GM12878 (cell line): ENCODE results near the gene CTNNA2. TPM values are rescaled to one million over a fixed set of nuclear protein-coding genes. Genes with fewer than 3 reads are reported as not detected.

Source experiments
- ATAC-seq: fragments of 200-7000 bp; cut with Tn5 transposase; 3 replicates; pipeline ENCODE4 v1.9.1; 2020; ENCODE audit warnings: mild to moderate bottlenecking, moderate library complexity
- BruUV-seq: library from RNA; stranded (reverse); fragments of 400-500 nt; replicated peaks from 2 replicates; lab custom pipeline; 2021; lab: Mats Ljungman, UMichigan
- CTCF ChIA-PET: fragments of 300-600 bp; sonication (Branson Sonifier 250); formaldehyde crosslinking; extraction: SDS; loops from one replicate; lab custom pipeline; 2021; ENCODE audit warnings: inconsistent platforms; lab: Yijun Ruan, JAX
- POLR2A ChIA-PET: fragments of 350-600 bp; formaldehyde crosslinking; extraction: SDS; loops from one replicate; lab custom pipeline; 2021; ENCODE audit warnings: inconsistent platforms; lab: Charles Lee
- RAD21 ChIA-PET: fragments of 300-600 bp; sonication (Branson Sonifier 250); formaldehyde crosslinking; loops from one replicate; lab custom pipeline; 2023; ENCODE audit warnings: antibody characterized with exemption; ENCODE audit not compliant: unreplicated experiment; lab: Charles Lee
- SMC1A ChIA-PET: fragments of 300-600 bp; sonication (Branson Sonifier 250); formaldehyde crosslinking; loops from one replicate; lab custom pipeline; 2023; ENCODE audit not compliant: unreplicated experiment, uncharacterized antibody; lab: Charles Lee
- DNase-seq: peaks from one replicate; pipeline ENCODE4 v3.0.0-alpha.2; 2011; ENCODE audit warnings: low read depth, low spot score
- FAIRE-seq: peaks from 3 replicates; lab custom pipeline; 2011; peaks lifted over from hg19 to GRCh38; lab: Jason Lieb, UNC
- H2AFZ ChIP-seq: 2 replicates; pipeline ENCODE4 v1.6.0; 2011; ENCODE audit warnings: low read depth, low read length, control low read depth; ENCODE audit not compliant: control insufficient read depth
- H3K27ac ChIP-seq: 2 replicates; pipeline ENCODE4 v1.5.1; 2011; ENCODE audit warnings: control low read depth; ENCODE audit not compliant: control insufficient read depth, insufficient read depth
- H3K27me3 ChIP-seq, 2 experiments: replicated peaks in 1 of 2; 2 replicates each; pipeline versions ENCODE4 v1.6.0 to v1.6.1; 2011; ENCODE audit warnings: low read length in 1 of 2; ENCODE audit not compliant: control insufficient read depth in 2 of 2, insufficient read depth in 2 of 2
- H3K36me3 ChIP-seq, 2 experiments: 2 replicates each; pipeline ENCODE4 v1.5.1; 2011; ENCODE audit warnings: low read length in 1 of 2; ENCODE audit not compliant: control insufficient read depth in 2 of 2, insufficient read depth in 2 of 2
- H3K4me1 ChIP-seq: 2 replicates; pipeline ENCODE4 v1.6.1; 2011; ENCODE audit warnings: mild to moderate bottlenecking, low read length, moderate library complexity, mixed read lengths; ENCODE audit not compliant: control insufficient read depth, insufficient read depth
- H3K4me2 ChIP-seq: 2 replicates; pipeline ENCODE4 v1.6.0; 2011; ENCODE audit warnings: control low read depth; ENCODE audit not compliant: control insufficient read depth, insufficient read depth
- H3K4me3 ChIP-seq: fragments of 200-600 bp; sonication (generic); 2 replicates; pipeline ENCODE4 v1.5.1; 2016
- H3K79me2 ChIP-seq: 2 replicates; pipeline ENCODE4 v1.6.0; 2011; ENCODE audit warnings: low read length; ENCODE audit not compliant: control insufficient read depth, insufficient read depth
- H3K9ac ChIP-seq: 2 replicates; pipeline ENCODE4 v1.8.0; 2011; ENCODE audit warnings: low read length, control low read depth, mixed read lengths; ENCODE audit not compliant: control insufficient read depth, insufficient read depth
- H3K9me3 ChIP-seq: replicated peaks from 3 replicates; pipeline ENCODE4 v1.5.1; 2011; ENCODE audit warnings: mild to moderate bottlenecking, low read length; ENCODE audit not compliant: control insufficient read depth, insufficient read depth
- H4K20me1 ChIP-seq: 2 replicates; pipeline ENCODE4 v1.6.0; 2011; ENCODE audit not compliant: control insufficient read depth, insufficient read depth
- DPF2 ChIP-seq: fragments of 450-650 bp; IDR thresholded peaks from 2 replicates; pipeline ENCODE4 v1.6.1; 2017; ENCODE audit warnings: mild to moderate bottlenecking
- E4F1 ChIP-seq: fragments of 450-650 bp; IDR thresholded peaks from 2 replicates; pipeline ENCODE4 v1.6.1; 2018; ENCODE audit warnings: borderline replicate concordance, mild to moderate bottlenecking; ENCODE audit not compliant: partially characterized antibody
- ETV6 ChIP-seq, 2 experiments: fragments of 450-650 bp in 1 of 2; IDR thresholded peaks in 1 of 2; conservative IDR thresholded peaks in 1 of 2; 2 replicates each; pipeline ENCODE4 v1.6.1; 2014; ENCODE audit warnings: antibody characterized with exemption in 1 of 2, borderline replicate concordance in 1 of 2, low read depth in 1 of 2, mild to moderate bottlenecking in 1 of 2, moderate library complexity in 1 of 2
- MYB ChIP-seq: fragments of 150-350 bp; IDR thresholded peaks from 2 replicates; pipeline ENCODE4 v1.6.1; 2014; ENCODE audit warnings: mild to moderate bottlenecking, low read depth, low read length, borderline replicate concordance
- MYC ChIP-seq: IDR thresholded peaks from 2 replicates; pipeline ENCODE4 v1.6.1; 2011; ENCODE audit warnings: mild to moderate bottlenecking, low read length, moderate library complexity, inconsistent platforms; ENCODE audit not compliant: insufficient read depth, insufficient replicate concordance, insufficient read length, severe bottlenecking
- NR2C1 ChIP-seq: fragments of 450-650 bp; IDR thresholded peaks from 2 replicates; pipeline ENCODE4 v1.6.1; 2017; ENCODE audit warnings: antibody characterized with exemption, mild to moderate bottlenecking, moderate library complexity
- PBX3 ChIP-seq: IDR thresholded peaks from 2 replicates; pipeline ENCODE4 v1.6.1; 2011; ENCODE audit warnings: mild to moderate bottlenecking, low read depth, low read length, moderate library complexity; ENCODE audit not compliant: insufficient replicate concordance
- RELA ChIP-seq: fragments of 450-650 bp; IDR thresholded peaks from 2 replicates; pipeline ENCODE4 v1.8.0; 2014; ENCODE audit warnings: borderline replicate concordance; ENCODE audit not compliant: partially characterized antibody
- RELB ChIP-seq: fragments of 450-650 bp; IDR thresholded peaks from 2 replicates; pipeline ENCODE4 v1.6.1; 2017; ENCODE audit warnings: low read depth, mild to moderate bottlenecking, moderate library complexity
- SPI1 ChIP-seq: IDR thresholded peaks from 2 replicates; pipeline ENCODE4 v1.6.1; 2011; ENCODE audit warnings: low read depth, mild to moderate bottlenecking, low read length, moderate library complexity, borderline replicate concordance; ENCODE audit not compliant: insufficient read depth
- SRF ChIP-seq, 2 experiments: IDR thresholded peaks; 2 replicates each; pipeline ENCODE4 v1.6.1; 2011; ENCODE audit warnings: low read depth in 2 of 2, low read length in 2 of 2, mild to moderate bottlenecking in 1 of 2, moderate library complexity in 1 of 2
- ZBED1 ChIP-seq: IDR thresholded peaks from 2 replicates; pipeline ENCODE4 v1.6.1; 2016; ENCODE audit warnings: borderline replicate concordance
- ZNF274 ChIP-seq: IDR thresholded peaks from one replicate; pipeline ENCODE4 v1.8.0; 2011; ENCODE audit not compliant: insufficient read length, insufficient read depth
- WGBS: methylation state at CpG from one replicate; pipeline ENCODE4 v1.1.6; 2016; ENCODE audit warnings: low lambda C conversion rate; ENCODE audit not compliant: insufficient replicate concordance, insufficient coverage; ENCODE audit errors: missing lambda C conversion rate; 5-methylcytosine and 5-hydroxymethylcytosine counted together
- in situ Hi-C: fragments of 300-500 bp; cut with MboI; formaldehyde crosslinking; loops from 9 replicates; pipeline ENCODE4 v1.14.3; 2018; ENCODE audit warnings: mixed read lengths
- intact Hi-C: fragments of 100-400 bp; cut with micrococcal nuclease; formaldehyde crosslinking; loops from one replicate; pipeline ENCODE4 v1.14.2; 2022; ENCODE audit not compliant: unreplicated experiment
- polyA plus RNA-seq, 11 experiments: library from polyadenylated mRNA; depleted of rRNA in 4 of 11; unstranded in 6 of 11; stranded (reverse) in 5 of 11; fragments of >200 nt; fragmentation: Nextera tagmentation in 4 of 11; fragmentation: Illumina TruSeq in 1 of 11; extraction: Ambion mirVana in 4 of 11; extraction: Trizol in 1 of 11; gene quantifications; 1 replicate in 1 of 11; 2 replicates in 10 of 11; pipeline versions ENCODE4 v1.2.1 to v1.2.3, GENCODE V29; 2011 to 2016; ENCODE audit warnings: inconsistent platforms in 2 of 11, missing spikeins in 2 of 11, low read depth in 1 of 11
- total RNA-seq, 4 experiments: library from RNA; depleted of rRNA in 3 of 4; stranded (reverse); fragments of >200 nt in 3 of 4; fragmentation: Illumina TruSeq in 1 of 4; extraction: Trizol in 1 of 4; gene quantifications; 2 replicates each; pipeline versions ENCODE4 v1.2.1 to v1.2.3, GENCODE V29; 2013 to 2021

CTNNA2 gene
- total and polyA plus RNA-seq, 10 of the 15 experiments (the other 5 are each of a cell fraction or from before 2014, with no cell fraction given) = 2.4 to 36.2 (median 6.6) TPM

GRCh38 chr2:79909521-79909920 lies 396.7 kb downstream of the CTNNA2 start:
- no peak for ATAC-seq
- H3K36me3 ChIP-seq = no peaks in the 10 kb centered on the region
- no peak overlapping the region for H3K4me3 ChIP-seq
- CTCF ChIA-PET = no interaction called here
- RAD21 ChIA-PET = no interaction called here
- no peak overlapping the region for H3K4me2 ChIP-seq
- no TSS peak for BruUV-seq
- no peaks in the 10 kb centered on the region for H4K20me1 ChIP-seq
- no peaks in the 10 kb centered on the region for H3K4me1 ChIP-seq
- intact Hi-C loops (no loop called here), in situ Hi-C loops (no loop called here)
- H3K27me3 ChIP-seq = no peaks in the 10 kb centered on the region; a peak in 1 of 4 replicates
- TF ChIP-seq ZBED1 (no peak), ETV6 (conservative IDR thresholded peaks at IDR 0.05 in 1 of 2, IDR thresholded peaks at IDR 0.05 in 1 of 2; ENCODE audit: borderline replicate concordance in 1 of 2, low read depth in 1 of 2) (no peak), RELA (no peak), ZNF274 (no peak), MYC (no peak), NR2C1 (no peak), SPI1 (no peak), PBX3 (no peak), SRF (IDR thresholded peaks at IDR 0.05; ENCODE audit: low read depth in 2 of 2, low read length in 2 of 2) (no peak), E4F1 (no peak), MYB (no peak), DPF2 (no peak), RELB (no peak)
- POLR2A ChIA-PET = no interaction called here
- no peak overlapping the region for H3K9ac ChIP-seq
- SMC1A ChIA-PET = no interaction called here
- no peaks in the 10 kb centered on the region for H3K9me3 ChIP-seq
- 65% methylated on average over 22 of the region's 22 CpGs for WGBS
- no peak for FAIRE-seq
- no peak overlapping the region for H3K27ac ChIP-seq
- no peaks in the 10 kb centered on the region for H3K79me2 ChIP-seq
- no peak overlapping the region for H2AFZ ChIP-seq
- DNase-seq = no peak
